HCT116 (cell line): Measurements from ENCODE around the gene CEP70. TPM values are rescaled to one million over a fixed set of nuclear protein-coding genes. Genes with fewer than 3 reads are reported as not detected.
A peak's percentile ranks its signal among the peaks of the same experiment; 100 is the strongest.

Experiments
- ATAC-seq: fragments of 200-7000 bp; cut with Tn5 transposase; 2 replicates; pipeline ENCODE4 v1.9.1; 2020; ENCODE audit warnings: mild to moderate bottlenecking, moderate library complexity
- Bru-seq: library from RNA; stranded (reverse); fragments of 400-500 nt; gene quantifications from one replicate; lab custom pipeline; 2021; lab: Mats Ljungman, UMichigan
- BruChase-seq, 2 experiments: library from RNA; stranded (reverse); fragments of 400-500 nt; gene quantifications; one replicate each; lab custom pipeline; 2021; lab: Mats Ljungman, UMichigan
- BruUV-seq: library from RNA; stranded (reverse); fragments of 400-500 nt; replicated peaks from 2 replicates; lab custom pipeline; 2021; lab: Mats Ljungman, UMichigan
- CTCF ChIA-PET: fragments of 300-600 bp; sonication (Branson Sonifier 250); formaldehyde crosslinking; loops from one replicate; lab custom pipeline; 2021; ENCODE audit warnings: antibody characterized with exemption; lab: Charles Lee
- POLR2A ChIA-PET: fragments of 300-600, 350-600 bp; sonication (Branson Sonifier 250); formaldehyde crosslinking; loops from one replicate; lab custom pipeline; 2021; ENCODE audit warnings: antibody characterized with exemption; lab: Charles Lee
- RAD21 ChIA-PET, 2 experiments: fragments of 300-600 bp; sonication (Branson Sonifier 250); formaldehyde crosslinking; loops; one replicate each; lab custom pipeline; 2023; ENCODE audit warnings: low total read pairs in 2 of 2; ENCODE audit not compliant: uncharacterized antibody in 2 of 2, unreplicated experiment in 2 of 2, low non-redundant PET in 1 of 2; lab: Charles Lee
- DNase-seq: peaks from one replicate; pipeline ENCODE4 v3.0.0-alpha.2; 2010; ENCODE audit warnings: low read depth, low spot score
- H2AFZ ChIP-seq: fragments of 200-600 bp; shearing (Covaris generic), sonication (generic); 2 replicates; pipeline ENCODE4 v1.6.1; 2017; ENCODE audit warnings: low read depth, mixed run types, mixed read lengths, antibody characterized with exemption, low read length; ENCODE audit not compliant: poor library complexity, severe bottlenecking
- H3K27ac ChIP-seq: 2 replicates; pipeline ENCODE4 v1.5.1; 2012; ENCODE audit warnings: low read depth, low read length
- H3K27me3 ChIP-seq: fragments of 200-600 bp; sonication (generic); 2 replicates; pipeline ENCODE4 v1.6.1; 2016; ENCODE audit warnings: mixed run types, low read length, mixed read lengths; ENCODE audit not compliant: insufficient read depth
- H3K36me3 ChIP-seq, 2 experiments: fragments of 200-500 bp in 1 of 2; fragments of 200-600 bp in 1 of 2; sonication (Bioruptor generic) in 1 of 2; sonication (generic) in 1 of 2; 2 replicates each; pipeline versions ENCODE4 v1.5.1 to v1.6.1; 2014 to 2016; ENCODE audit warnings: low read length in 2 of 2, inconsistent platforms in 1 of 2, mixed read lengths in 1 of 2, mixed run types in 1 of 2; ENCODE audit not compliant: insufficient read depth in 2 of 2, control insufficient read depth in 1 of 2
- H3K4me1 ChIP-seq, 2 experiments: fragments of 200-600 bp in 1 of 2; sonication (generic) in 1 of 2; 2 replicates each; pipeline versions ENCODE4 v1.5.1 to v1.6.1; 2012 to 2017; ENCODE audit warnings: low read length in 2 of 2, inconsistent platforms in 1 of 2, mild to moderate bottlenecking in 1 of 2, mixed read lengths in 1 of 2, mixed run types in 1 of 2, moderate library complexity in 1 of 2; ENCODE audit not compliant: insufficient read depth in 2 of 2, control insufficient read depth in 1 of 2
- H3K4me2 ChIP-seq: fragments of 200-600 bp; sonication (generic); 2 replicates; pipeline ENCODE4 v1.6.1; 2017; ENCODE audit warnings: mixed run types, low read length, mixed read lengths
- H3K4me3 ChIP-seq, 2 experiments: fragments of 200-600 bp in 1 of 2; sonication (generic) in 1 of 2; replicated peaks in 1 of 2; 2 replicates each; pipeline ENCODE4 v1.5.1; 2011 to 2016; ENCODE audit warnings: low read length in 2 of 2, control low read depth in 1 of 2, low read depth in 1 of 2, mild to moderate bottlenecking in 1 of 2, mixed read lengths in 1 of 2, mixed run types in 1 of 2
- H3K79me2 ChIP-seq: fragments of 200-600 bp; sonication (generic); 2 replicates; pipeline ENCODE4 v1.6.1; 2017; ENCODE audit warnings: mild to moderate bottlenecking, mixed run types, low read length, moderate library complexity, mixed read lengths; ENCODE audit not compliant: insufficient read depth
- H3K9ac ChIP-seq: fragments of 200-600 bp; sonication (generic); 2 replicates; pipeline ENCODE4 v1.6.1; 2016; ENCODE audit warnings: low read length, mixed read lengths
- H3K9me2 ChIP-seq: fragments of 200-600 bp; sonication (generic), shearing (Covaris generic); 2 replicates; pipeline ENCODE4 v1.6.1; 2017; ENCODE audit warnings: mixed run types, mild to moderate bottlenecking, moderate library complexity; ENCODE audit not compliant: insufficient read depth
- H3K9me3 ChIP-seq, 2 experiments: fragments of 200-500 bp in 1 of 2; fragments of 200-600 bp in 1 of 2; sonication (Bioruptor generic) in 1 of 2; sonication (generic) in 1 of 2; 2 replicates each; pipeline ENCODE4 v1.6.1; 2014 to 2017; ENCODE audit warnings: low read length in 2 of 2, mixed read lengths in 2 of 2, inconsistent platforms in 1 of 2, low read depth in 1 of 2, mild to moderate bottlenecking in 1 of 2, mixed run types in 1 of 2, moderate library complexity in 1 of 2; ENCODE audit not compliant: control insufficient read depth in 1 of 2, insufficient read depth in 1 of 2
- H4K20me1 ChIP-seq: fragments of 200-600 bp; sonication (generic), shearing (Covaris generic); 2 replicates; pipeline ENCODE4 v1.6.1; 2017; ENCODE audit warnings: mixed run types, mild to moderate bottlenecking, moderate library complexity; ENCODE audit not compliant: insufficient read depth
- CBX3 ChIP-seq: IDR thresholded peaks from 2 replicates; pipeline ENCODE4 v1.6.1; 2012; ENCODE audit warnings: low read depth
- CEBPB ChIP-seq: IDR thresholded peaks from 2 replicates; pipeline ENCODE4 v1.6.1; 2012; ENCODE audit warnings: low read depth
- EGR1 ChIP-seq: IDR thresholded peaks from 2 replicates; pipeline ENCODE4 v1.6.1; 2012; ENCODE audit warnings: low read depth
- ELF1 ChIP-seq: IDR thresholded peaks from 2 replicates; pipeline ENCODE4 v1.6.1; 2012; ENCODE audit warnings: low read depth, borderline replicate concordance
- EZH2phosphoT487 ChIP-seq: fragments of 200-600 bp; IDR thresholded peaks from 2 replicates; pipeline ENCODE4 v1.6.1; 2018; ENCODE audit warnings: antibody characterized with exemption, borderline replicate concordance
- FOSL1 ChIP-seq: IDR thresholded peaks from 2 replicates; pipeline ENCODE4 v1.6.1; 2012; ENCODE audit warnings: low read depth
- MAX ChIP-seq: IDR thresholded peaks from 2 replicates; pipeline ENCODE4 v1.6.1; 2012
- POLR2AphosphoS5 ChIP-seq: IDR thresholded peaks from 2 replicates; pipeline ENCODE4 v1.6.1; 2011; ENCODE audit warnings: mild to moderate bottlenecking, low read depth, low read length, moderate library complexity
- REST ChIP-seq: IDR thresholded peaks from 2 replicates; pipeline ENCODE4 v1.6.1; 2012; ENCODE audit warnings: low read depth
- SRF ChIP-seq: IDR thresholded peaks from 2 replicates; pipeline ENCODE4 v1.6.1; 2012; ENCODE audit warnings: low read depth
- TCF7L2 ChIP-seq: IDR thresholded peaks from 2 replicates; pipeline ENCODE4 v1.7.0; 2011; ENCODE audit warnings: borderline replicate concordance, inconsistent platforms; ENCODE audit not compliant: insufficient read depth, insufficient read length; ENCODE audit errors: extremely low read depth
- YY1 ChIP-seq: IDR thresholded peaks from 2 replicates; pipeline ENCODE4 v1.6.1; 2011; ENCODE audit warnings: low read length, low read depth, moderate library complexity, mild to moderate bottlenecking; ENCODE audit not compliant: insufficient replicate concordance; ENCODE audit errors: extremely low read depth
- ZBTB33 ChIP-seq: IDR thresholded peaks from 2 replicates; pipeline ENCODE4 v1.6.1; 2011; ENCODE audit warnings: mild to moderate bottlenecking, low read length, moderate library complexity; ENCODE audit not compliant: insufficient replicate concordance; ENCODE audit errors: extremely low read depth
- ZFX ChIP-seq: fragments of 450-650 bp; IDR thresholded peaks from 2 replicates; pipeline ENCODE4 v1.6.1; 2017
- intact Hi-C: fragments of 100-400 bp; cut with micrococcal nuclease; formaldehyde crosslinking; loops from 2 replicates; pipeline ENCODE4 v1.10.0; 2022
- long read RNA-seq: library from polyadenylated mRNA; unstranded; transcript quantifications from one replicate; pipeline ENCODE4 v2.0.0, GENCODE V29; 2021; ENCODE audit not compliant: unreplicated experiment
- polyA plus RNA-seq: library from polyadenylated mRNA; unstranded; fragments of >200 nt; gene quantifications from 2 replicates; pipeline ENCODE4 v1.2.1, GENCODE V29; 2012; ENCODE audit warnings: missing spikeins
- total RNA-seq: library from RNA; stranded (reverse); gene quantifications from one replicate; pipeline ENCODE4 v1.2.1, GENCODE V29; 2021; ENCODE audit not compliant: unreplicated experiment
- TF ChIP-seq, protein P1 (sequence below): IDR thresholded peaks from 2 replicates; pipeline ENCODE4 v1.6.1; 2012

Gene CEP70, protein sequence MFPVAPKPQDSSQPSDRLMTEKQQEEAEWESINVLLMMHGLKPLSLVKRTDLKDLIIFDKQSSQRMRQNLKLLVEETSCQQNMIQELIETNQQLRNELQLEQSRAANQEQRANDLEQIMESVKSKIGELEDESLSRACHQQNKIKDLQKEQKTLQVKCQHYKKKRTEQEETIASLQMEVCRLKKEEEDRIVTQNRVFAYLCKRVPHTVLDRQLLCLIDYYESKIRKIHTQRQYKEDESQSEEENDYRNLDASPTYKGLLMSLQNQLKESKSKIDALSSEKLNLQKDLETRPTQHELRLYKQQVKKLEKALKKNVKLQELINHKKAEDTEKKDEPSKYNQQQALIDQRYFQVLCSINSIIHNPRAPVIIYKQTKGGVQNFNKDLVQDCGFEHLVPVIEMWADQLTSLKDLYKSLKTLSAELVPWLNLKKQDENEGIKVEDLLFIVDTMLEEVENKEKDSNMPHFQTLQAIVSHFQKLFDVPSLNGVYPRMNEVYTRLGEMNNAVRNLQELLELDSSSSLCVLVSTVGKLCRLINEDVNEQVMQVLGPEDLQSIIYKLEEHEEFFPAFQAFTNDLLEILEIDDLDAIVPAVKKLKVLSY
- 38.7 TPM for total RNA-seq
- polyA plus RNA-seq = 18.0 and 27.4 TPM in 2 replicates
- percentile 86 among the genes with signal in this experiment for Bru-seq, nascent RNA
- BruChase-seq, experiment 1, labeled RNA remaining after a 6-hour chase = percentile 72 among the genes with signal in this experiment
- percentile 86 among the genes with signal in this experiment for BruChase-seq, experiment 2, labeled RNA remaining after a 2-hour chase
- long read RNA-seq, transcript CEP70-211 (18 exons, 1,993 nt) = minor isoform, 10 of 85 reads
- long read RNA-seq, transcript CEP70-201 (18 exons, 2,732 nt) = major isoform, 27 of 85 reads
- long read RNA-seq, partial matches to known transcripts = 24 of 85 reads
- long read RNA-seq, other reads (novel, unspliced or antisense) = 19 of 85 reads

DNA sequence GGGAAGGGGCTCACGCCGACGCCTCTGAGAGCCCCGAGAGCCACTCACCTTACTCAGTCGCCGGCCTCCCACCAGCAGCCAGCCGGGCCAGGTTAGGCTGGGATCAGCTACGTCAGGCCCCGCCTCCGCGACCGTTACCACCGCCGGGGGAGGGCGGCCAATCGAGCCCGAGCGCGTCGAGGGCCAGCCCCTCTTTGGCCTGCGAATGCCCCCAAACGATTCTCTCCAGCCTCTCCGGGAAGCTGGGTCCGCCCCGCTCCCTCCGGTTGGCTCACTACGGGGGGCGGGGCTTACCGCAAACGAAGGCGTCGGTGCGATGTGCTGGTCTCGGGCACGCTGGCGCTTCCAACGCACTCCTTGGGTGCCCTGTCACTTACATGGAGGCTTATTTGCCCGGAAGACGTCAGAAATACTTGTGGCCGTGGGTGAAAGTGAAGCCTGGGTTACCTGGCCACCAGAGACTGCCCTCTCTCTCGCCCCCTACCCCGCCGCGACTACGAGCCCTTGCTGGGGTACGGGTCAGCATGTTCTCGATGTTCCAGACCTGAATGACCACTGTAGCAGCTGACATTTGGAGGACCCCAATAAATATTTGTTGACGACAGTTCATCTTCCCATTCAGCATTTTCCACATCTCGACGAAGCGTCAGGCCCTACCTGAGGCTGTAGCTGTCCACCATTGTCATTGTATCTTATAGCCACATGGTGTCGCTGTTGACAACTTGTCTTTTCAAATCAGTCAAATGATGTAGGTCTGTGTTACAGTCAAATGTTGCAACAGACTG, at the start of gene CEP70:
Gene CEP70 (minus strand): TSS at position 111 of the 785 bp plus-strand sequence. CDS start 21,333 bp downstream, outside the sequence.
- intact Hi-C loops = loop anchor here (1.0 to 10.0 kb wide), 6 partner anchors 177 to 750 kb away; partner anchors contain the start of gene MRPS22
- ChIA-PET RAD21 (interaction anchor here (1.1 to 2.1 kb wide), 7 partner anchors 115 to 342 kb away, joined by 4 to 21 read pairs (median 13); no protein-coding TSS in a partner anchor), POLR2A (interaction anchor here (0.6 to 2.5 kb wide), 10 partner anchors 13 to 338 kb away, joined by 3 to 19 read pairs (median 4); partner anchors contain the start of gene FAIM), CTCF (interaction anchor here (0.6 to 4.1 kb wide), 25 partner anchors 9 to 760 kb away, joined by 3 to 76 read pairs (median 4); partner anchors contain the start of gene FAIM)
- Histone ChIP-seq H3K36me3 (peaks cover 0 to 2% of the 10 kb centered on the region in 2 experiments; a peak in 1 of 4 replicates), H3K9ac (peak within 1 kb of the TSS; percentile 81), H3K9me3 (no peaks in the 10 kb centered on the region), H3K4me3 (peak within 1 kb of the TSS; percentile 76 to 77), H3K27me3 (no peaks in the 10 kb centered on the region), H3K4me1 (peaks cover 5 to 13% of the 10 kb centered on the region in 2 experiments), H3K27ac (peak within 1 kb of the TSS; percentile 84), H2AFZ (peak within 1 kb of the TSS; percentile 71), H3K4me2 (peak within 1 kb of the TSS; percentile 90), H4K20me1 (no peaks in the 10 kb centered on the region), H3K79me2 (peaks cover 22% of the 10 kb centered on the region), H3K9me2 (no peaks in the 10 kb centered on the region)
- ATAC-seq = peak; percentile 95
- DNase-seq = peak; percentile 90
- TSS peak; percentile 99 for BruUV-seq
- TF ChIP-seq ELF1 (no peak), ZFX (no peak), MAX (peak; percentile 96), CBX3 (peak; percentile 74), YY1 (peak; percentile 78), EZH2phosphoT487 (no peak), TCF7L2 (no peak), SRF (peak; percentile 78), ZBTB33 (peak; percentile 29), FOSL1 (no peak), EGR1 (peak; percentile 72), POLR2AphosphoS5 (peak; percentile 97), REST (no peak), CEBPB (peak; percentile 95)
- TF ChIP-seq, protein P1, sequence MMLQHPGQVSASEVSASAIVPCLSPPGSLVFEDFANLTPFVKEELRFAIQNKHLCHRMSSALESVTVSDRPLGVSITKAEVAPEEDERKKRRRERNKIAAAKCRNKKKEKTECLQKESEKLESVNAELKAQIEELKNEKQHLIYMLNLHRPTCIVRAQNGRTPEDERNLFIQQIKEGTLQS = no peak
